Peyer's patch (tissue), 4 donors: Measurements from ENCODE around the gene SCARB2.

Source experiments
- CTCF ChIP-seq, 6 experiments: fragments of 450-650 bp in 4 of 6; fragments of 200-600 bp in 2 of 6; sonication (generic) in 1 of 6; IDR thresholded peaks; one replicate each; pipeline ENCODE4 v1.5.1; 2017 to 2019; ENCODE audit warnings: antibody characterized with exemption in 6 of 6, mild to moderate bottlenecking in 3 of 6, moderate library complexity in 1 of 6
- POLR2A ChIP-seq, 2 donors: fragments of 450-650 bp; IDR thresholded peaks; one replicate each; pipeline ENCODE4 v1.5.1; 2017; ENCODE audit warnings: antibody characterized with exemption in 2 of 2, mild to moderate bottlenecking in 2 of 2, moderate library complexity in 2 of 2

GRCh38 chr4:76233529-76233928, 19.9 kb upstream of the SCARB2 start:
- TF ChIP-seq CTCF (IDR thresholded peaks at IDR 0.05) (no peak), POLR2A (IDR thresholded peaks at IDR 0.05) (no peak)
